HepG2 (cell line): ENCODE results near the gene LYZL1. TPM values are rescaled to one million over a fixed set of nuclear protein-coding genes. Genes with fewer than 3 reads are reported as not detected.

Experiments
- ARNT2 ChIP-seq: sonication (generic); formaldehyde crosslinking; IDR thresholded peaks from 2 replicates; pipeline ENCODE4 v1.8.0; 2022; ENCODE audit warnings: mild to moderate bottlenecking, low read depth, missing genetic modification reagents, moderate library complexity
- MAZ ChIP-seq, 2 experiments: sonication (generic) in 1 of 2; formaldehyde crosslinking in 1 of 2; IDR thresholded peaks; 2 replicates each; pipeline versions ENCODE4 v1.5.0 to v1.6.1; 2012 to 2020; ENCODE audit warnings: low read depth in 2 of 2, mild to moderate bottlenecking in 2 of 2, borderline replicate concordance in 1 of 2, improper control_type of control experiment in 1 of 2, low read length in 1 of 2, missing genetic modification reagents in 1 of 2, moderate library complexity in 1 of 2
- MTA1 ChIP-seq: sonication (generic); formaldehyde crosslinking; IDR thresholded peaks from 2 replicates; pipeline ENCODE4 v1.4.0; 2020; ENCODE audit warnings: missing genetic modification reagents, mild to moderate bottlenecking, borderline replicate concordance
- PHF21A ChIP-seq: sonication (generic); formaldehyde crosslinking; IDR thresholded peaks from 2 replicates; pipeline ENCODE4 v1.5.0; 2020; ENCODE audit warnings: mild to moderate bottlenecking, missing genetic modification reagents
- POLR2G ChIP-seq: fragments of 200-400 bp; formaldehyde crosslinking; IDR thresholded peaks from 2 replicates; pipeline ENCODE4 v1.6.1; 2018; ENCODE audit warnings: mild to moderate bottlenecking, low read depth, low read length, moderate library complexity
- PTBP1 ChIP-seq: fragments of 200-400 bp; formaldehyde crosslinking; IDR thresholded peaks from 2 replicates; pipeline ENCODE4 v1.6.1; 2018; ENCODE audit warnings: low read length, low read depth; ENCODE audit not compliant: poor library complexity, severe bottlenecking
- RBM22 ChIP-seq: fragments of 200-400 bp; formaldehyde crosslinking; optimal IDR thresholded peaks from 2 replicates; pipeline ENCODE3; 2017; ENCODE audit warnings: mild to moderate bottlenecking, low read length, moderate library complexity
- RFXANK ChIP-seq: IDR thresholded peaks from 2 replicates; pipeline ENCODE4 v1.6.1; 2016
- RXRA ChIP-seq: sonication (generic); formaldehyde crosslinking; IDR thresholded peaks from 2 replicates; pipeline ENCODE4 v1.5.1; 2020; ENCODE audit warnings: missing genetic modification reagents
- ZFP36L2 ChIP-seq: sonication (generic); formaldehyde crosslinking; IDR thresholded peaks from 2 replicates; pipeline ENCODE4 v1.4.0; 2020; ENCODE audit warnings: missing genetic modification reagents
- ZMYM4 ChIP-seq: sonication (generic); formaldehyde crosslinking; IDR thresholded peaks from 2 replicates; pipeline ENCODE4 v1.8.1; 2023; ENCODE audit warnings: mild to moderate bottlenecking, missing genetic modification reagents
- ZNF20 ChIP-seq: sonication (generic); formaldehyde crosslinking; IDR thresholded peaks from 2 replicates; pipeline ENCODE4 v1.4.0; 2020; ENCODE audit warnings: mild to moderate bottlenecking, moderate library complexity, missing genetic modification reagents
- ZNF33A ChIP-seq: sonication (generic); formaldehyde crosslinking; IDR thresholded peaks from 2 replicates; pipeline ENCODE4 v1.5.1; 2020; ENCODE audit warnings: missing genetic modification reagents, mild to moderate bottlenecking, moderate library complexity, borderline replicate concordance
- polyA plus RNA-seq, 8 experiments: library from polyadenylated mRNA; depleted of rRNA in 3 of 8; stranded (reverse) in 7 of 8; unstranded in 1 of 8; fragments of >200 nt; fragmentation: Illumina TruSeq in 4 of 8; extraction: Trizol in 4 of 8; gene quantifications; 2 replicates each; pipeline versions ENCODE4 v1.2.1 to v1.2.3, GENCODE V29; 2011 to 2016; ENCODE audit warnings: low read depth in 4 of 8, missing spikeins in 1 of 8, mixed read lengths in 1 of 8; ENCODE audit not compliant: insufficient read depth in 1 of 8
- total RNA-seq, 5 experiments: library from RNA; depleted of rRNA; stranded (reverse); fragments of >200 nt; fragmentation: Illumina TruSeq; extraction: Trizol; gene quantifications; 2 replicates each; pipeline ENCODE4 v1.2.3, GENCODE V29; 2016; ENCODE audit warnings: low read depth in 1 of 5
- TF ChIP-seq, protein P1 (sequence below): fragments of 450-650 bp; IDR thresholded peaks from 2 replicates; pipeline ENCODE4 v1.6.1; 2017; ENCODE audit warnings: mild to moderate bottlenecking
- TF ChIP-seq, protein P2 (sequence below): sonication (generic); formaldehyde crosslinking; IDR thresholded peaks from 2 replicates; pipeline ENCODE4 v1.5.1; 2020; ENCODE audit warnings: missing genetic modification reagents, mild to moderate bottlenecking, borderline replicate concordance
- TF ChIP-seq, protein P3 (sequence below): sonication (generic); formaldehyde crosslinking; IDR thresholded peaks from 2 replicates; pipeline ENCODE4 v1.8.1; 2023; ENCODE audit warnings: mild to moderate bottlenecking, missing genetic modification reagents
- TF ChIP-seq, protein P4 (sequence below): sonication (generic); formaldehyde crosslinking; IDR thresholded peaks from 2 replicates; pipeline ENCODE4 v1.9.0; 2021; ENCODE audit warnings: missing genetic modification reagents, borderline replicate concordance

The LYZL1 gene
- total and polyA plus RNA-seq, 2 of the 13 experiments (the other 11 are each of a cell fraction or from before 2014, with no cell fraction given) = not detected

DNA sequence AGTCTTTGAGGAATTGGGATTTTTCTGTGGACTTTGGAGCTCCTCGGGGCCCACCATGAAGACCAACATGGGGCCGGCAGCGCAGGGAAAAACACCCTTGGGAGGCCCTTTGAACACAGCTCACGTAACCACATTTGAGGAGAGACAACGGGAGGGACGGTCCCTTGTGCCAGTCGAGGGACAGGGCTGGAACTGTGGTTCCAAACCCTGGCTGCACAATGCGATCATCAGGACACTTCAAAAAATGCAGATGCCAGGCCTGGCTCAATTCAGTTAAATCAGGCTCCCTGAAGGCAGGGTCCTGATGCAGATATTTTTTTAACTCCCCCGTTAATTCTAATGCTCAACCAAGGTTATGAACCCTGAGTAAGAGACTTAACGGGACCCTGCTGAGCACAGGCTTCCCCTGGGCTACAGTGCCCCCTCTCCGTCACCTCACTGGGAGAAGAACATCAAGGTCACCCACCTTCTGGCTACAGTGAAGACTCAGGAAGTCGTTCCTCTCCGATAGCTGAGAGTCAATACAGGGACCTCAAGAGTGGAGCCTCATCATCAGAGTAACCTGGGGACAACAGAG lies 30.4 kb downstream of the LYZL1 start (continued):
- TF ChIP-seq POLR2G (peak; percentile 80), PTBP1 (no peak), ZFP36L2 (CRISPR knock-in tag) (no peak), RXRA (CRISPR knock-in tag) (peak; percentile 59; the same call in 1 of the 2 replicates), ZNF33A (no peak), ARNT2 (CRISPR knock-in tag) (no peak), ZMYM4 (CRISPR knock-in tag) (peak; percentile 17; the same call in 1 of the 2 replicates), MTA1 (0 out of 2 replicates have a peak, but pooled peaks have one; percentile 43), RBM22 (peak; percentile 46), RFXANK (0 out of 2 replicates have a peak, but pooled peaks have one; percentile 56), MAZ (IDR thresholded peaks at IDR 0.05; ENCODE audit: borderline replicate concordance, low read depth, low read length) (no peak), MAZ (CRISPR knock-in tag; IDR thresholded peaks at IDR 0.05; ENCODE audit: low read depth) (no peak), ZNF20 (no peak), PHF21A (CRISPR knock-in tag) (peak; percentile 30; the same call in 1 of the 2 replicates)
- TF ChIP-seq, protein P1, sequence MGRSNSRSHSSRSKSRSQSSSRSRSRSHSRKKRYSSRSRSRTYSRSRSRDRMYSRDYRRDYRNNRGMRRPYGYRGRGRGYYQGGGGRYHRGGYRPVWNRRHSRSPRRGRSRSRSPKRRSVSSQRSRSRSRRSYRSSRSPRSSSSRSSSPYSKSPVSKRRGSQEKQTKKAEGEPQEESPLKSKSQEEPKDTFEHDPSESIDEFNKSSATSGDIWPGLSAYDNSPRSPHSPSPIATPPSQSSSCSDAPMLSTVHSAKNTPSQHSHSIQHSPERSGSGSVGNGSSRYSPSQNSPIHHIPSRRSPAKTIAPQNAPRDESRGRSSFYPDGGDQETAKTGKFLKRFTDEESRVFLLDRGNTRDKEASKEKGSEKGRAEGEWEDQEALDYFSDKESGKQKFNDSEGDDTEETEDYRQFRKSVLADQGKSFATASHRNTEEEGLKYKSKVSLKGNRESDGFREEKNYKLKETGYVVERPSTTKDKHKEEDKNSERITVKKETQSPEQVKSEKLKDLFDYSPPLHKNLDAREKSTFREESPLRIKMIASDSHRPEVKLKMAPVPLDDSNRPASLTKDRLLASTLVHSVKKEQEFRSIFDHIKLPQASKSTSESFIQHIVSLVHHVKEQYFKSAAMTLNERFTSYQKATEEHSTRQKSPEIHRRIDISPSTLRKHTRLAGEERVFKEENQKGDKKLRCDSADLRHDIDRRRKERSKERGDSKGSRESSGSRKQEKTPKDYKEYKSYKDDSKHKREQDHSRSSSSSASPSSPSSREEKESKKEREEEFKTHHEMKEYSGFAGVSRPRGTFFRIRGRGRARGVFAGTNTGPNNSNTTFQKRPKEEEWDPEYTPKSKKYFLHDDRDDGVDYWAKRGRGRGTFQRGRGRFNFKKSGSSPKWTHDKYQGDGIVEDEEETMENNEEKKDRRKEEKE = no peak
- TF ChIP-seq, protein P2, sequence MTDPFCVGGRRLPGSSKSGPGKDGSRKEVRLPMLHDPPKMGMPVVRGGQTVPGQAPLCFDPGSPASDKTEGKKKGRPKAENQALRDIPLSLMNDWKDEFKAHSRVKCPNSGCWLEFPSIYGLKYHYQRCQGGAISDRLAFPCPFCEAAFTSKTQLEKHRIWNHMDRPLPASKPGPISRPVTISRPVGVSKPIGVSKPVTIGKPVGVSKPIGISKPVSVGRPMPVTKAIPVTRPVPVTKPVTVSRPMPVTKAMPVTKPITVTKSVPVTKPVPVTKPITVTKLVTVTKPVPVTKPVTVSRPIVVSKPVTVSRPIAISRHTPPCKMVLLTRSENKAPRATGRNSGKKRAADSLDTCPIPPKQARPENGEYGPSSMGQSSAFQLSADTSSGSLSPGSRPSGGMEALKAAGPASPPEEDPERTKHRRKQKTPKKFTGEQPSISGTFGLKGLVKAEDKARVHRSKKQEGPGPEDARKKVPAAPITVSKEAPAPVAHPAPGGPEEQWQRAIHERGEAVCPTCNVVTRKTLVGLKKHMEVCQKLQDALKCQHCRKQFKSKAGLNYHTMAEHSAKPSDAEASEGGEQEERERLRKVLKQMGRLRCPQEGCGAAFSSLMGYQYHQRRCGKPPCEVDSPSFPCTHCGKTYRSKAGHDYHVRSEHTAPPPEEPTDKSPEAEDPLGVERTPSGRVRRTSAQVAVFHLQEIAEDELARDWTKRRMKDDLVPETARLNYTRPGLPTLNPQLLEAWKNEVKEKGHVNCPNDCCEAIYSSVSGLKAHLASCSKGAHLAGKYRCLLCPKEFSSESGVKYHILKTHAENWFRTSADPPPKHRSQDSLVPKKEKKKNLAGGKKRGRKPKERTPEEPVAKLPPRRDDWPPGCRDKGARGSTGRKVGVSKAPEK (CRISPR knock-in tag) = peak; percentile 54; the same call in 1 of the 2 replicates
- TF ChIP-seq, protein P3, sequence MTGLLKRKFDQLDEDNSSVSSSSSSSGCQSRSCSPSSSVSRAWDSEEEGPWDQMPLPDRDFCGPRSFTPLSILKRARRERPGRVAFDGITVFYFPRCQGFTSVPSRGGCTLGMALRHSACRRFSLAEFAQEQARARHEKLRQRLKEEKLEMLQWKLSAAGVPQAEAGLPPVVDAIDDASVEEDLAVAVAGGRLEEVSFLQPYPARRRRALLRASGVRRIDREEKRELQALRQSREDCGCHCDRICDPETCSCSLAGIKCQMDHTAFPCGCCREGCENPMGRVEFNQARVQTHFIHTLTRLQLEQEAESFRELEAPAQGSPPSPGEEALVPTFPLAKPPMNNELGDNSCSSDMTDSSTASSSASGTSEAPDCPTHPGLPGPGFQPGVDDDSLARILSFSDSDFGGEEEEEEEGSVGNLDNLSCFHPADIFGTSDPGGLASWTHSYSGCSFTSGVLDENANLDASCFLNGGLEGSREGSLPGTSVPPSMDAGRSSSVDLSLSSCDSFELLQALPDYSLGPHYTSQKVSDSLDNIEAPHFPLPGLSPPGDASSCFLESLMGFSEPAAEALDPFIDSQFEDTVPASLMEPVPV = 0 out of 2 replicates have a peak, but pooled peaks have one; percentile 32
- TF ChIP-seq, protein P4, sequence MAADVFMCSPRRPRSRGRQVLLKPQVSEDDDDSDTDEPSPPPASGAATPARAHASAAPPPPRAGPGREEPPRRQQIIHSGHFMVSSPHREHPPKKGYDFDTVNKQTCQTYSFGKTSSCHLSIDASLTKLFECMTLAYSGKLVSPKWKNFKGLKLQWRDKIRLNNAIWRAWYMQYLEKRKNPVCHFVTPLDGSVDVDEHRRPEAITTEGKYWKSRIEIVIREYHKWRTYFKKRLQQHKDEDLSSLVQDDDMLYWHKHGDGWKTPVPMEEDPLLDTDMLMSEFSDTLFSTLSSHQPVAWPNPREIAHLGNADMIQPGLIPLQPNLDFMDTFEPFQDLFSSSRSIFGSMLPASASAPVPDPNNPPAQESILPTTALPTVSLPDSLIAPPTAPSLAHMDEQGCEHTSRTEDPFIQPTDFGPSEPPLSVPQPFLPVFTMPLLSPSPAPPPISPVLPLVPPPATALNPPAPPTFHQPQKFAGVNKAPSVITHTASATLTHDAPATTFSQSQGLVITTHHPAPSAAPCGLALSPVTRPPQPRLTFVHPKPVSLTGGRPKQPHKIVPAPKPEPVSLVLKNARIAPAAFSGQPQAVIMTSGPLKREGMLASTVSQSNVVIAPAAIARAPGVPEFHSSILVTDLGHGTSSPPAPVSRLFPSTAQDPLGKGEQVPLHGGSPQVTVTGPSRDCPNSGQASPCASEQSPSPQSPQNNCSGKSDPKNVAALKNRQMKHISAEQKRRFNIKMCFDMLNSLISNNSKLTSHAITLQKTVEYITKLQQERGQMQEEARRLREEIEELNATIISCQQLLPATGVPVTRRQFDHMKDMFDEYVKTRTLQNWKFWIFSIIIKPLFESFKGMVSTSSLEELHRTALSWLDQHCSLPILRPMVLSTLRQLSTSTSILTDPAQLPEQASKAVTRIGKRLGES = no peak
